HUES6 (cell line): ENCODE measurements around the gene SARS1.

Source experiments
- H3K27ac ChIP-seq: 2 replicates; pipeline ENCODE4 v1.7.0; 2013; ENCODE audit warnings: low read depth, mild to moderate bottlenecking, low read length, inconsistent platforms
- H3K27me3 ChIP-seq: 2 replicates; pipeline ENCODE4 v1.6.1; 2013; ENCODE audit warnings: low read length; ENCODE audit not compliant: control insufficient read depth, insufficient read depth
- H3K36me3 ChIP-seq: 2 replicates; pipeline ENCODE4 v1.6.1; 2013; ENCODE audit warnings: low read length; ENCODE audit not compliant: control insufficient read depth, insufficient read depth
- H3K4me1 ChIP-seq: 2 replicates; pipeline ENCODE4 v1.6.1; 2013; ENCODE audit warnings: low read length; ENCODE audit not compliant: control insufficient read depth, insufficient read depth
- H3K4me3 ChIP-seq: 2 replicates; pipeline ENCODE4 v1.5.1; 2013; ENCODE audit warnings: low read depth, low read length
- H3K9ac ChIP-seq: one replicate; pipeline ENCODE4 v1.6.1; 2013; ENCODE audit warnings: mild to moderate bottlenecking, low read length
- H3K9me3 ChIP-seq: 2 replicates; pipeline ENCODE4 v1.6.1; 2013; ENCODE audit warnings: low read depth, low read length; ENCODE audit not compliant: control insufficient read depth, insufficient read depth

Gene SARS1

DNA sequence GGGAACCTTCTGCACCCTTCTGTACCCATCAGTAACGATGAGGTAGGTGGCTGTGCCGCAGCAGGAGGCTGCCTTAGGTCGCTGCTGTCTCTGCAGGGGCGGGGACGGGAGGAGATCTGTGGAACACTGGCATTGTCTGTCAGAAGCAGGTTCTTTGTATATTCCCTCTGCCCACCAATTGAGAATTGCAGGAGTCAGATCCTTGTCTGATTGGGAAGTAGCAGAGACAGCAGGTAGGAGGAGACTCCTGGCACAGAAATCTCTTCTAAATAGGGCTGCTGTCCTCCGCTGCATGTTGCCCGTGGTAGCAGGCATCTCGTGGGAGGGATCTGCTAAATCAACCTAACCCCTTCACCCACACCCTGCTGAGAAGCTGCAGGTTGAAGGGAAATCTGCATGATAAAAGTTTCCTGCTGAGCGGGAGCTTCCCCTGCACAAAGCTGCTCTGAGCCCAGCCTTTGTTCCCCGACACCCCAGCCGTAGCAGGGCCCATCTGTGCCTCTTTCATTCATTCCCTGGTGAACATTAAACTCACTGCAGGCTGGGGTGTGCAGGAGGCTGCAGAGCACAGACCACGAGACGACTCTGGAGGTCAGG lies 15.9 kb downstream of the SARS1 start:
- Histone ChIP-seq H3K4me3 (peak overlapping the region; percentile 35), H3K9ac (peak overlapping the region; percentile 50), H3K36me3 (peaks cover 46% of the 10 kb centered on the region), H3K27me3 (no peaks in the 10 kb centered on the region), H3K4me1 (peaks cover 40% of the 10 kb centered on the region), H3K27ac (peak overlapping the region; percentile 92), H3K9me3 (no peaks in the 10 kb centered on the region)

DNA sequence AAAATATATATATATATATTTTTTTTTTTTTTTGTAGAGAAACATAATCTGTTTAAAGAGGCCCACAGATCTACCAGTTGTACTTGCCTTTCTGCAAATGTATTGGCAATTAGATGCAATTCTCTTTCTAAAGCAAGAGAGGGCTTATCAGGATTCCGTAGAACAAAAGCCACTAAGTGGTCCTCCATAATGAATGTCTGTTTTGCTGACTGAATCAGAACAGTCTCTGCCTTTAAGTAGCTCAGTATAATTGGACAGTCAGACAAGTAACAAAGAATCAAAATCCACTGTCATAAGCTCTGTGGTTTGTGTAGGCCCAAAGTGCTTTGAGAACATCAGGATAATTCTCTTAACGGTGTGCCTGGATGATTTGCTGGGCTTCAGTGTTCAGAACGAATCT lies 17.3 kb downstream of the SARS1 start:
- H3K9ac ChIP-seq, result no peak overlapping the region
- H3K27me3 ChIP-seq, result no peaks in the 10 kb centered on the region
- H3K36me3 ChIP-seq, result peaks cover 61% of the 10 kb centered on the region
- no peak overlapping the region for H3K27ac ChIP-seq
- peaks cover 31% of the 10 kb centered on the region for H3K4me1 ChIP-seq
- H3K4me3 ChIP-seq, result no peak overlapping the region
- no peaks in the 10 kb centered on the region for H3K9me3 ChIP-seq

DNA sequence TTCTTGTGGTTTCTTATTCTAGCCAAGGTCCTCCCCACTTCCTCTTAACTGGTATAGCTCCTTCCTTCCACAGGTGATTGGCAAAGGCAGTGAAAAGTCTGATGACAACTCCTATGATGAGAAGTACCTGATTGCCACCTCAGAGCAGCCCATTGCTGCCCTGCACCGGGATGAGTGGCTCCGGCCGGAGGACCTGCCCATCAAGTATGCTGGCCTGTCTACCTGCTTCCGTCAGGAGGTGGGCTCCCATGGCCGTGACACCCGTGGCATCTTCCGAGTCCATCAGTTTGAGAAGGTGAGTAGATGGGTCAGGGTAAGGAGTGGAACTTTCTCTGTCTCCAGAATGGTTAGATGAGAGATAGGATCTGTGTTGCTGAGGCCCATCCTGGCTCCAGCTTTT lies 21.4 kb downstream of the SARS1 start:
- H3K4me3 ChIP-seq, result no peak overlapping the region
- no peaks in the 10 kb centered on the region for H3K27me3 ChIP-seq
- no peak overlapping the region for H3K27ac ChIP-seq
- no peak overlapping the region for H3K9ac ChIP-seq
- peaks cover 84% of the 10 kb centered on the region for H3K36me3 ChIP-seq
- H3K4me1 ChIP-seq, result peaks cover 31% of the 10 kb centered on the region
- H3K9me3 ChIP-seq, result no peaks in the 10 kb centered on the region

DNA sequence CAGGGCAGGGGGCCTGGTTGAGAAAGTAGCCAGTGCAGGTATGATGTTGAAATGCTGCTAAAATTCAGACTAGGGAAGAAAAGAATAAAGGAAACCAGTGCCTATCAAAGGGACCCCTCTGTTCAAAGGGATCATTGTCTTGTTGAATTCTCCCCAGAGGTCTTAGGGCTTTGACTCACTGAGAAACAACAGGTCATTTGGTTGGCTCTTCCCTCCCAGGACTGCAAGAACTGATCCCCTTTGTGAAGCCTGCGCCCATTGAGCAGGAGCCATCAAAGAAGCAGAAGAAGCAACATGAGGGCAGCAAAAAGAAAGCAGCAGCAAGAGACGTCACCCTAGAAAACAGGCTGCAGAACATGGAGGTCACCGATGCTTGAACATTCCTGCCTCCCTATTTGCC lies 23.8 kb downstream of the SARS1 start:
- H3K36me3 ChIP-seq, result peaks cover 61% of the 10 kb centered on the region
- no peak overlapping the region for H3K9ac ChIP-seq
- no peak overlapping the region for H3K27ac ChIP-seq

DNA sequence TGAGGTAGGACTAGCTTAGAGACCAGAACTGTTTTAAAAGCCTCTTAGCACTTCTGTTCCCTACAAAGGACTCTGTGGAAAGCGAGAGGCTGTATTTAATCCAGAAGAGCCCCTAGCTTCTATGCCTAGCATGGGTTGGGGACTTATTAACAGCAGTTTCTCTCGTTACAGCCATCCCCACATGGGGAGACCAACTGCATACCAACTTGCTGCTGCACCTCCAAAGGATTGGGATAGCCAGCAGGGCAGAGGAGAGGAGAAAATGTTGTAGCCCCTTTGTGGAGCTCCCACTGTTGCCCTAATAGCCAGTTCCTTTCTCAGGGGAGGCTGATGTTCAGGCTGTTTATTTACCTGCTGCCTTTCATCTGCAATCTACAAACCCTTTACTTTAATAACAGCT lies 24.7 kb downstream of the SARS1 start:
- H3K36me3 ChIP-seq, result peaks cover 53% of the 10 kb centered on the region
- no peak overlapping the region for H3K9ac ChIP-seq
- no peak overlapping the region for H3K4me3 ChIP-seq
- H3K27ac ChIP-seq, result no peak overlapping the region
- H3K4me1 ChIP-seq, result peaks cover 41% of the 10 kb centered on the region
- H3K27me3 ChIP-seq, result no peaks in the 10 kb centered on the region
- no peaks in the 10 kb centered on the region for H3K9me3 ChIP-seq

More for the DNA sequence above, 23.8 kb downstream of the SARS1 start:
- Histone ChIP-seq H3K27me3 (no peaks in the 10 kb centered on the region), H3K4me1 (peaks cover 40% of the 10 kb centered on the region), H3K4me3 (no peak overlapping the region), H3K9me3 (no peaks in the 10 kb centered on the region)

DNA sequence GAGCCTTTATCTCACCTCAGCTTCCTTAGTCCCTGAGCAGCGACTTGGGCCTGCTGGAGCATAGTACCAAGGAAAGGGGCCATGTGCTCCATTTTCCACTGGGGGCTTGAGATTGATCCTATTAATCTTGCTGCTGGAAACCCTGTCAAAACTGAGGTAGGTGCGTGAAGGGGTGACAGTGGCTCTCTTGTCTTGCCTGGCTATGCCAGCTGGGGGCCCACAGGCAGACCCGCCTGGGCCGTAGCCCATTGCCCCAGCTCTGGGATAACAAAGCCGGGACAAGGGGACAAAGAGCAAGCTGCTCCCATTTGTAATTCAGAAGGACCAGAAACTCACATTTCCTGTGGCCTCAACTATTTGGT lies 25.3 kb downstream of the SARS1 start:
- Histone ChIP-seq H3K4me3 (no peak overlapping the region), H3K9ac (no peak overlapping the region), H3K36me3 (peaks cover 52% of the 10 kb centered on the region), H3K27me3 (no peaks in the 10 kb centered on the region), H3K27ac (no peak overlapping the region), H3K4me1 (peaks cover 41% of the 10 kb centered on the region), H3K9me3 (no peaks in the 10 kb centered on the region)

DNA sequence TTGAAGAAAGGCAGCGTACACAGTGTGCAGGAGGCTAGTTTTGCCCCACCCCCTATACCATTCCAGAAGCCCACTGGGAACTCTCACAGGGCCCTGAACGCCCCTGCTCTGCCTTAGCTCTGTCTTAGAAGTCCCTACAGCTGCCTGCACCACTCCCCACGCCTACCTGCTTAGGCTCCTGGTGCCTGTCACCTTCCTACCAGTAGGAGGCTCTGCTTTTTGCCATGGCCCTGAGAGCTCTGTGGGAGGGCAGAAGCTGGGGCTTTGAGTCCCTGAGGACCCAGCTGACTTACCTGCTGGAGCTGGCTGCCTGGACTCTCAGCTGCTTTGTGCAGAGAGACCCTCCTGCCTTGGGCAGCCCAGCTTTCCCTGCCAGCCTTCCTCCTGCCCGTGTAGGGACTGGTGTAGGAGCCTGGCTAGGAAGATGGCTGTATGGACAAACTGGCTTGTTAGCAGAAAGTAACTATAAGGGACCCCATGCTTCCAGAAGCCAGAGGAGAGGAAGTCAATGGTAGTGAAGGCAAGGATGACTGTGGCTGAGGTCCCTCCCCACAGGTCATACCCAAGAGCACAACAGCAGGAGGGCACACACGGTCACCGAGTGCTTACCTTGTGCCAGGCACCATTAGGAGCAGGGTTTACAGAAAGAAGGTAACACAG lies 25.8 kb downstream of the SARS1 start:
- H3K4me1 ChIP-seq, result peaks cover 41% of the 10 kb centered on the region
- H3K36me3 ChIP-seq, result peaks cover 47% of the 10 kb centered on the region
- no peaks in the 10 kb centered on the region for H3K27me3 ChIP-seq
- no peak overlapping the region for H3K4me3 ChIP-seq
- H3K9me3 ChIP-seq, result no peaks in the 10 kb centered on the region
- H3K27ac ChIP-seq, result no peak overlapping the region
- H3K9ac ChIP-seq, result no peak overlapping the region

DNA sequence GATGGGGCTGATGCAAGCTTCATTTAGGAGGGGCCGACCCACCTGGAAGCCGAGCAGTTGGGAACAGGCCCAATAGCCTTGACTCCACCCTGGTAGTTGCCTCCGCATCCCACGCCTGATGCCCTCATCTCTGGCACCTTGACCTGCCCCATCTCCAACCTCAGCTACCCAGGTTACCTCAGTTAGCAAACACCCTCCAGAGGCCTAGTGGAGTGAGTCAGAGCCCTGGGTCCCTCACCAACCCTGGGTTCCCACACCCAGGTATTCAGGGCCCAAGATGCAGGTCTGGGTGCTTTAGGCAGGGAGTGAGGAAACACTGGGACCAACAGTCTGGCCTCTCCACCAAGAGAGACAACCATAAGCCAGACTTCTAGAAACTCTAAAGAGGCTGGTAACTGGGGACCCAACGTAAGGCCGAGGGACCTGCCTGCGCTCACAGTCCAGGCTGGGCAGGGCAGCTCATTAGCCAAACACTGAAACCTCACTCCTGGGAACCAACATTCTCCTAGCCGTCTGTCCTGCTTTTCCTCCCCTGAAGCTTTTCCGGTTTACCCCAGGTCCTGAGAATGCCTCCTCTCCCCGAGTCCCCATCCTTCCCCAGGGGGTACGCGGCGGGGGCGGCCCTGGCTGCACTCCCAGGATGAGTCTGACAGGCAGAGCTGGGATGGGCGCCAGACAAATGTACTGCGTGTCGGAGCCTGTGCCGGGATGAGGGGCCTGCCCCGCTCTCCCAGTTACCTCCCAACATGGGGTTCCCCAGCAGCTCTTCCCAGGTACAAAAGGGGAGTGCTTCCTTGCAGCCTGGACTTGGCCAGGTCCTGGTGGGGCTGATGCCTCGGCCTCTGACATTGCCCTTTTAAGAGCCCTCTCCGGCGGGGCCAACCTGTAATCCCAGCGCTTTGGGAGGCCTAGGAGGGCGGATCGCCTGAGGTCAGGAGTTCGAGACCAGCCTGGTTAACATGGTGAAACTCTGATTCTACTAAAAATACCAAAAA lies 26.7 kb downstream of the SARS1 start:
- no peak overlapping the region for H3K9ac ChIP-seq
- peaks cover 41% of the 10 kb centered on the region for H3K4me1 ChIP-seq
- H3K9me3 ChIP-seq, result no peaks in the 10 kb centered on the region
- peak overlapping the region; percentile 34 for H3K4me3 ChIP-seq
- no peak overlapping the region for H3K27ac ChIP-seq
- no peaks in the 10 kb centered on the region for H3K27me3 ChIP-seq
- peaks cover 38% of the 10 kb centered on the region for H3K36me3 ChIP-seq

DNA sequence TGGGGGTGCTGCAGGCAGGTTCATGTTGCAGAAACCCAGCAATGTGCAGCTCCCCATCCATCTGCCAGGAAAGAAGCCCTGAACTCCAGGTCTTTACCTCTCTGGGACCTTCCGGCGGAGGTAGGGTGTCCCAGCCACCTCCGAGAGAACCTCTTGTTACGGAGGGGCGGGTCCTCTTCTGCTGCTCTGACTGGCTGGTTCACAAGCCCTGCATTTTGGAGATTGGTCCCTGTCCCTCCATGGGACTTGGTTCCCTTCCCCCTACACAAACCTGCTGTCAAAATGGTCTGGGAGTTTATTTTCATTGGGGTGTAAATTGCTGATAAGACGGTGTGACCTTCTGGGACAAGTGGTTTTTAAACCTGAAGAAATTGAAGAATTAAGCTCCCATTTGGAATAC lies 27.6 kb downstream of the SARS1 start:
- Histone ChIP-seq H3K4me1 (peaks cover 41% of the 10 kb centered on the region), H3K4me3 (no peak overlapping the region), H3K27me3 (no peaks in the 10 kb centered on the region), H3K27ac (no peak overlapping the region), H3K9ac (no peak overlapping the region), H3K9me3 (no peaks in the 10 kb centered on the region), H3K36me3 (peaks cover 29% of the 10 kb centered on the region)

DNA sequence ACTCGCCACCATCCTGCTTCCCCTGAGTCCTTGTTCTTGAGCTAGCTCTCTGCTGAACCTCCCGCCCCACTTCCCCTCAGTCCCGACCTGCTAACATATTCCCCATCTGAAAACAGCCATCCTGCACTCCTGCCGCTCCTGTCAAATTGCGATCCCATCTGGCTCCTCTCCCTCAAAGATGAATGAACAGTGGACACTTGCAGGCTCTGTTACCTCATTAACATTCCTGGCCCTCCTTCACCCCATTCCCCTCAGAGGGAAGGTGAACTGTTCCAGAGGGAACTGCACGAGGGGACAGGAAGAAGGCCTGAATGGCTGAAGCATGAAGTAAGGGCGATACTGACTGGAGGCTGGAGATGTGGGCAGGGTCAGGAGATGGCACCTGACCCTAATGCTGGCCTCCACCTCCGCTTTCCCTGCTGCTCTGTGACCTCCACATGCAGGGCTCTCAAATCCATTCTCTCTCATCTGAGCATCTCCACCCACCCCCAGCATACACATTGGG lies 28.2 kb downstream of the SARS1 start:
- Histone ChIP-seq H3K27ac (no peak overlapping the region), H3K4me1 (peaks cover 41% of the 10 kb centered on the region), H3K27me3 (no peaks in the 10 kb centered on the region; the same call in 1 of the 2 replicates), H3K36me3 (peaks cover 24% of the 10 kb centered on the region), H3K4me3 (no peak overlapping the region), H3K9me3 (no peaks in the 10 kb centered on the region), H3K9ac (no peak overlapping the region)

DNA sequence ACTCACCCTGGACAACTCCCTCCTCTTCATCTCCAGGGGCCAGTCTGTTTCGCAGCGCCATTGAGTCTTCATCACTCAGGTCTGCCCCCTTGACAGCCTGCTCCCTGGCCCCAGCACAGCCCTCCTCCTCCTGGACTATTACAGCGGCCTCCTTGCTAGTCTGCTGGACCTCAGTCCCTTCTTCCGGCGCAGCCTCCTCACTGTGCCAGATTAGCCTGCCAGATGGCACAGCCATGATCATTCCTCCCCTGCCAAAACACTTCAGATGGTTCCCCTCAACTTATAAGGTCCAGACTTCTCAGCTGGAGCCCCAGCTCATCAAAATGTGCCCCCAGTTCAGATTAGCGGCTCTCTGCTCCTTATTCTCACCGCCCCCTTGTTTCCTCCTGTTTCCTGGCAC lies 28.7 kb downstream of the SARS1 start:
- Histone ChIP-seq H3K9ac (no peak overlapping the region), H3K4me3 (no peak overlapping the region), H3K36me3 (peaks cover 19% of the 10 kb centered on the region), H3K27ac (no peak overlapping the region), H3K4me1 (peaks cover 41% of the 10 kb centered on the region), H3K27me3 (peaks cover 2% of the 10 kb centered on the region; the same call in 1 of the 2 replicates), H3K9me3 (no peaks in the 10 kb centered on the region)
